ENCODE measurements around the gene SCN1B. TPM values are rescaled to one million over a fixed set of nuclear protein-coding genes. Genes with fewer than 3 reads are reported as not detected.

SCN1B gene
- total and polyA plus RNA-seq, 4 donors: 1.5 to 12.6 (median 9.0) TPM

DNA sequence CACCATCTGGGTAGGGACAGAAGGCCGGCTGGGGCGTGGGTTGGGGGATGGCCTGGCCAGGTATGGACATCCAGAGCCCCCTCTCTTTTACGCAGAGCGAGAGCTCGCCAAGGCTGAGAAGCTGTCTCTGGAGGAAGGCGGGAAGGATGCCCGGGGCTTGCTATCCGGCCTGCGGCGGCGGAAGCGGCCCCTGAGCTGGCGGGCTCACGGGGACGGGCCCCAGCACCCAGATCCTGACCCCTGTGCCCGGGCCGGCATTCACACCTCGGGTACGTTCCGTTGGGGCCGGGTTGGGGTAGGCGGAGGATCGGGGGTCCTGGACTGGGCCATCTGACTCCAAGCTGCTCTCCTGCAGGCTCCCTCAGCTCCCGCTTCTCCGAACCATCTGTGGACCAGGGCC is 8.7 kb upstream of the SCN1B start:
- Histone ChIP-seq H3K4me3 (no peak overlapping the region), H3K9me3 (ENCODE audit: control insufficient read depth in 4 of 4, insufficient read depth in 3 of 4, low read length in 3 of 4) (no peaks in the 10 kb centered on the region), H3K27ac (ENCODE audit: low read depth in 1 of 2, low read length in 1 of 2) (no peak overlapping the region), H3K36me3 (ENCODE audit: control insufficient read depth in 4 of 4, insufficient read depth in 4 of 4, low read length in 4 of 4) (peaks cover 23 to 92% (median 36%) of the 10 kb centered on the region in 4 donors), H3K9ac (ENCODE audit: insufficient read depth in 1 of 2, low read length in 2 of 2) (no peak overlapping the region), H3K4me1 (ENCODE audit: control insufficient read depth in 5 of 5, insufficient read depth in 5 of 5, low read length in 5 of 5) (no peaks in the 10 kb centered on the region), H3K27me3 (ENCODE audit: control insufficient read depth in 3 of 3, insufficient read depth in 3 of 3, low read length in 2 of 3) (no peaks in the 10 kb centered on the region)
- TF ChIP-seq, protein P1, sequence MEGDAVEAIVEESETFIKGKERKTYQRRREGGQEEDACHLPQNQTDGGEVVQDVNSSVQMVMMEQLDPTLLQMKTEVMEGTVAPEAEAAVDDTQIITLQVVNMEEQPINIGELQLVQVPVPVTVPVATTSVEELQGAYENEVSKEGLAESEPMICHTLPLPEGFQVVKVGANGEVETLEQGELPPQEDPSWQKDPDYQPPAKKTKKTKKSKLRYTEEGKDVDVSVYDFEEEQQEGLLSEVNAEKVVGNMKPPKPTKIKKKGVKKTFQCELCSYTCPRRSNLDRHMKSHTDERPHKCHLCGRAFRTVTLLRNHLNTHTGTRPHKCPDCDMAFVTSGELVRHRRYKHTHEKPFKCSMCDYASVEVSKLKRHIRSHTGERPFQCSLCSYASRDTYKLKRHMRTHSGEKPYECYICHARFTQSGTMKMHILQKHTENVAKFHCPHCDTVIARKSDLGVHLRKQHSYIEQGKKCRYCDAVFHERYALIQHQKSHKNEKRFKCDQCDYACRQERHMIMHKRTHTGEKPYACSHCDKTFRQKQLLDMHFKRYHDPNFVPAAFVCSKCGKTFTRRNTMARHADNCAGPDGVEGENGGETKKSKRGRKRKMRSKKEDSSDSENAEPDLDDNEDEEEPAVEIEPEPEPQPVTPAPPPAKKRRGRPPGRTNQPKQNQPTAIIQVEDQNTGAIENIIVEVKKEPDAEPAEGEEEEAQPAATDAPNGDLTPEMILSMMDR (IDR thresholded peaks at IDR 0.05; ENCODE audit: control extremely low read depth, extremely low read depth): no peak
- ATAC-seq (ENCODE audit: insufficient read depth, low FRiP score) (no peak), DNase-seq (no peak)
- 96 to 97% methylated on average over 25 of the region's 25 CpGs for WGBS, 2 donors

DNA sequence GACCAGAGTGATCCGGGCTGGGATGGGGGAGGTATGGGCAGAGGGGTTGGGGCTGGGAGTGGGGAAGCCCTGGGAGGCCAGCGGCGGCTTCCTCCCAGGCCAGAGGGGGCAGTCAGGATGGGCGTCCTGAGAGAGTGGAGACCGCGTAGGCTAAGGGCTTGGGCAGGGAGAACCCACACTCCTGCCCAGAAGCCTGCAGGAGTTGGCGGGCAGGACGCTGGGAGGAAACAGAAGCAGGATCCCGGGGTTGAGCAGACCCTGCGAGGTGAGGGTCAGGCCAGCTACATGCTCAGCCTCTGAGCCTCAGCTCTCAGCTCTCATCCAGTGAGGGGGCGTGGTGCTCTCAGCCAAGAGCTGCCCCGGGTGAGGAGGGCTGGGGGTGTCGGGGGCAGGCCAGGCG is 7.8 kb upstream of the SCN1B start:
- no peak overlapping the region for H3K4me3 ChIP-seq
- peaks cover 23 to 89% (median 39%) of the 10 kb centered on the region in 4 donors for H3K36me3 ChIP-seq (ENCODE audit: control insufficient read depth in 4 of 4, insufficient read depth in 4 of 4, low read length in 4 of 4)
- no peaks in the 10 kb centered on the region for H3K27me3 ChIP-seq (ENCODE audit: control insufficient read depth in 3 of 3, insufficient read depth in 3 of 3, low read length in 2 of 3)
- DNase-seq: peak in 1 of 3 donors; percentile 45
- no peak overlapping the region for H3K9ac ChIP-seq (ENCODE audit: insufficient read depth in 1 of 2, low read length in 2 of 2)
- H3K4me1 ChIP-seq (ENCODE audit: control insufficient read depth in 5 of 5, insufficient read depth in 5 of 5, low read length in 5 of 5): no peaks in the 10 kb centered on the region
- H3K27ac ChIP-seq (ENCODE audit: low read depth in 1 of 2, low read length in 1 of 2): no peak overlapping the region
- no peaks in the 10 kb centered on the region for H3K9me3 ChIP-seq (ENCODE audit: control insufficient read depth in 4 of 4, insufficient read depth in 3 of 4, low read length in 3 of 4)
- TF ChIP-seq, protein P1 (IDR thresholded peaks at IDR 0.05; ENCODE audit: control extremely low read depth, extremely low read depth): no peak
- ATAC-seq (ENCODE audit: insufficient read depth, low FRiP score): no peak
- 82 to 85% methylated on average over 14 of the region's 14 CpGs for WGBS, 2 donors

DNA sequence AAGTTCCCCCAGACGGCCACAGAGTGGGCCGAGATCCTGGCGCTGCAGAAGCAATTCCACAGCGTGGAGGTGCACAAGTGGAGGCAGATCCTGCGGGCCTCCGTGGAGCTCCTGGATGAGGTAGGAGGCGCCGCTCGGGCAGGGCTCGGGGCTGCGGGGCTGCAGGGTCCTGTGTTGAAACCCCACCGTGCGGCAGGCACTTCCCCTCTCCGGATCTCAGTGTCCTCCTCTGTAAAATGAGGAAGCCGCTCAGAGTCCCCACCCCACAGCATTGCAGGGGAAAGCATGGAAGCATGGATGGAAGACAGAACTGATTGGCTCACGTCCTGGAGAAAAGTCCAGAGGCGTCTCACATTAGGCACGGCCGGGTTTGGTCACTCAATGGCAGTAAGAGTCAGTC is 6.8 kb upstream of the SCN1B start:
- Histone ChIP-seq H3K36me3 (ENCODE audit: control insufficient read depth in 4 of 4, insufficient read depth in 4 of 4, low read length in 4 of 4) (peaks cover 21 to 88% (median 39%) of the 10 kb centered on the region in 4 donors), H3K9ac (ENCODE audit: insufficient read depth in 1 of 2, low read length in 2 of 2) (no peak overlapping the region), H3K4me3 (no peak overlapping the region), H3K4me1 (ENCODE audit: control insufficient read depth in 5 of 5, insufficient read depth in 5 of 5, low read length in 5 of 5) (no peaks in the 10 kb centered on the region), H3K9me3 (ENCODE audit: control insufficient read depth in 4 of 4, insufficient read depth in 3 of 4, low read length in 3 of 4) (no peaks in the 10 kb centered on the region), H3K27ac (ENCODE audit: low read depth in 1 of 2, low read length in 1 of 2) (no peak overlapping the region), H3K27me3 (ENCODE audit: control insufficient read depth in 3 of 3, insufficient read depth in 3 of 3, low read length in 2 of 3) (no peaks in the 10 kb centered on the region)
- DNase-seq (no peak), ATAC-seq (ENCODE audit: insufficient read depth, low FRiP score) (no peak)
- WGBS, 2 donors: 48 to 78% methylated on average over 19 of the region's 19 CpGs
- TF ChIP-seq, protein P1 (IDR thresholded peaks at IDR 0.05; ENCODE audit: control extremely low read depth, extremely low read depth): no peak

DNA sequence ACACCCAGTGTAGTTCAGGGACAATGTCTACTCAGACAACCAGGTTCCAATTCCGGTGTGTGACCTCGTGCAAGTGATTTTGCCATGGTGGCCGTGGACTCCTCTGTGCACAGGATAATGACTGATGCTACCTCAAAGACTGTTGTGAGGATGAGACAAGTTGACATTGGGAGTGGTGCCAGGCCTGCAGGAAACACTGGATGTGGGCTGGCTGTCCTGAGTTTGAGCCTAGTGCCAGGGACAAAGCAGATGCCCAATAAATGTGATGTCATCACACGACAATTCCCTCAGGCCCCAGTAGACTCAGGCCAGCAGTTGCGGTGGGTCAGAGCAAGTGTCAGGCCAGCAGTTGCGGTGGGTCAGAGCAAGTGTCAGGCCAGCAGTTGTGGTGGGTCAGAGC is 6.2 kb upstream of the SCN1B start:
- Histone ChIP-seq H3K9me3 (ENCODE audit: control insufficient read depth in 4 of 4, insufficient read depth in 3 of 4, low read length in 3 of 4) (no peaks in the 10 kb centered on the region), H3K36me3 (ENCODE audit: control insufficient read depth in 4 of 4, insufficient read depth in 4 of 4, low read length in 4 of 4) (peaks cover 14 to 81% (median 34%) of the 10 kb centered on the region in 4 donors), H3K9ac (ENCODE audit: insufficient read depth in 1 of 2, low read length in 2 of 2) (no peak overlapping the region), H3K4me1 (ENCODE audit: control insufficient read depth in 5 of 5, insufficient read depth in 5 of 5, low read length in 5 of 5) (no peaks in the 10 kb centered on the region), H3K27ac (ENCODE audit: low read depth in 1 of 2, low read length in 1 of 2) (peak overlapping the region in 1 of 2 donors; percentile 25), H3K27me3 (ENCODE audit: control insufficient read depth in 3 of 3, insufficient read depth in 3 of 3, low read length in 2 of 3) (no peaks in the 10 kb centered on the region), H3K4me3 (no peak overlapping the region)
- WGBS, 2 donors: 84 to 94% methylated on average over 6 of the region's 6 CpGs
- TF ChIP-seq, protein P1 (IDR thresholded peaks at IDR 0.05; ENCODE audit: control extremely low read depth, extremely low read depth): no peak
- ATAC-seq (ENCODE audit: insufficient read depth, low FRiP score): no peak
- no peak for DNase-seq
